HG02571 (cell line): ENCODE results near the gene ACKR3.

Source experiments
- ATAC-seq: cut with Tn5 transposase; IDR thresholded peaks from one replicate; pipeline ENCODE4 v1.9.1; 2021; ENCODE audit warnings: mild to moderate bottlenecking, moderate library complexity; ENCODE audit not compliant: unreplicated experiment

ACKR3 gene

GRCh38 chr2:236627841-236628240 lies 58.2 kb downstream of the ACKR3 start:
- no peak for ATAC-seq

- ATAC-seq = no peak
These were observed 58.8 kb downstream of the ACKR3 start for GRCh38 chr2:236628256-236628901.

- no peak for ATAC-seq
These were observed 59.5 kb downstream of the ACKR3 start for GRCh38 chr2:236628981-236629605.

- ATAC-seq = no peak
These were observed 60.6 kb downstream of the ACKR3 start for GRCh38 chr2:236629961-236630872.

GRCh38 chr2:236631281-236631855 lies 61.7 kb downstream of the ACKR3 start:
- ATAC-seq = no peak

GRCh38 chr2:236631856-236632291 lies 62.2 kb downstream of the ACKR3 start:
- ATAC-seq = no peak
